PC-9 (cell line): ENCODE measurements around the gene MFSD11.

Experiments used
- CTCF ChIP-seq: fragments of 200-600 bp; sonication (generic); conservative IDR thresholded peaks from 2 replicates; pipeline ENCODE4 v1.6.1; 2017; ENCODE audit warnings: mixed run types, antibody characterized with exemption, mild to moderate bottlenecking, moderate library complexity
- EZH2 ChIP-seq: fragments of 200-600 bp; sonication (generic); IDR thresholded peaks from 2 replicates; pipeline ENCODE4 v1.8.0; 2017; ENCODE audit warnings: antibody characterized with exemption, low read depth

DNA sequence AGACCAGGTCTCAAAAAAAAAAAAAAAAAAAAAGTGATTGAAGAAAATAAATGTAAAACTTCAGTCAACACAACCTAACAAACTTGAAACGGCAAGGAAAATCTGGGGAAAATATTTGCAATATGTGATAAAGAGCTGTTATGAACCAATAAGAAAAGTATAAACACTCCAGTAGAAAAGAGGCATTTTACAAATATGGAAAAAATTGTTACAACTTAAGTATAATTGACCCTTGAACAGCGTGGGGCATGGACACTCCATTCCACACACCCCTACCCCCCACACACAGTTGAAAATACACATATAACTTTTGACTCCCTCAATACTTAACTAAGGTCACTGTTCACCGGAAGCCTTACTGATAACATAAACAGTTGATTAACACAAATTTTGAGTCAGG, 20.7 kb downstream of the MFSD11 start:
- TF ChIP-seq CTCF (no peak), EZH2 (no peak)
